GM12801 (cell line): ENCODE measurements around the gene TBRG4.

Experiments used
- CTCF ChIP-seq: IDR thresholded peaks from one replicate; pipeline ENCODE4 v1.5.1; 2011; ENCODE audit warnings: control low read depth; ENCODE audit not compliant: insufficient read length; ENCODE audit errors: extremely low read depth

TBRG4 gene

GRCh38 chr7:45102785-45103712 is 8.4 kb downstream of the TBRG4 start:
- no peak for TF ChIP-seq CTCF

- TF ChIP-seq CTCF, result no peak
Observed at GRCh38 chr7:45101748-45102147, 9.7 kb downstream of the TBRG4 start.

GRCh38 chr7:45100761-45101480 is 10.6 kb downstream of the TBRG4 start:
- no peak for TF ChIP-seq CTCF

GRCh38 chr7:45099891-45100760 is 11.4 kb downstream of the TBRG4 start:
- TF ChIP-seq CTCF, result no peak

GRCh38 chr7:45098983-45099839 is 12.3 kb downstream of the TBRG4 start:
- TF ChIP-seq CTCF, result no peak

GRCh38 chr7:45092931-45093235 is 18.6 kb downstream of the TBRG4 start:
- TF ChIP-seq CTCF, result no peak
